GM08714 (cell line): ENCODE data around the gene DDX10.

ENCODE experiments used
- H3K4me3 ChIP-seq: fragments of 200-500 bp; sonication (Bioruptor generic); 2 replicates; pipeline ENCODE4 v1.5.1; 2014; ENCODE audit warnings: mild to moderate bottlenecking, low read length, inconsistent platforms
- ZNF274 ChIP-seq: IDR thresholded peaks from 2 replicates; pipeline ENCODE4 v1.6.1; 2012; ENCODE audit warnings: mild to moderate bottlenecking, low read depth, low read length

DDX10 gene

GRCh38 chr11:108679045-108679444 is 14.2 kb downstream of the DDX10 start:
- no peak for TF ChIP-seq ZNF274

GRCh38 chr11:108680271-108680670 is 15.4 kb downstream of the DDX10 start:
- H3K4me3 ChIP-seq = no peak overlapping the region
- TF ChIP-seq ZNF274 = no peak

More at GRCh38 chr11:108679045-108679444, 14.2 kb downstream of the DDX10 start:
- no peak overlapping the region for H3K4me3 ChIP-seq

GRCh38 chr11:108685419-108686130 is 20.7 kb downstream of the DDX10 start:
- no peak for TF ChIP-seq ZNF274
- no peak overlapping the region for H3K4me3 ChIP-seq

GRCh38 chr11:108693852-108694251 is 29.0 kb downstream of the DDX10 start:
- H3K4me3 ChIP-seq = no peak overlapping the region
- no peak for TF ChIP-seq ZNF274

- no peak overlapping the region for H3K4me3 ChIP-seq
- TF ChIP-seq ZNF274 = no peak
Observed at GRCh38 chr11:108694846-108695245, 30.0 kb downstream of the DDX10 start.

- TF ChIP-seq ZNF274 = no peak
- no peak overlapping the region for H3K4me3 ChIP-seq
Observed at GRCh38 chr11:108697872-108698473, 33.1 kb downstream of the DDX10 start.

- no peak for TF ChIP-seq ZNF274
- no peak overlapping the region for H3K4me3 ChIP-seq
Observed at GRCh38 chr11:108698844-108699642, 34.2 kb downstream of the DDX10 start.

- TF ChIP-seq ZNF274 = no peak
- H3K4me3 ChIP-seq = no peak overlapping the region
Observed at GRCh38 chr11:108703916-108704315, 39.0 kb downstream of the DDX10 start.

- TF ChIP-seq ZNF274 = no peak
- H3K4me3 ChIP-seq = no peak overlapping the region
Observed at GRCh38 chr11:108705061-108705460, 40.2 kb downstream of the DDX10 start.

- no peak for TF ChIP-seq ZNF274
- no peak overlapping the region for H3K4me3 ChIP-seq
Observed at GRCh38 chr11:108708173-108708572, 43.3 kb downstream of the DDX10 start.

GRCh38 chr11:108709741-108710140 is 44.9 kb downstream of the DDX10 start:
- H3K4me3 ChIP-seq = no peak overlapping the region
- no peak for TF ChIP-seq ZNF274

GRCh38 chr11:108713076-108713790 is 48.4 kb downstream of the DDX10 start:
- H3K4me3 ChIP-seq = no peak overlapping the region
- no peak for TF ChIP-seq ZNF274

GRCh38 chr11:108715239-108715638 is 50.4 kb downstream of the DDX10 start:
- no peak for TF ChIP-seq ZNF274
- H3K4me3 ChIP-seq = no peak overlapping the region

- TF ChIP-seq ZNF274 = no peak
- no peak overlapping the region for H3K4me3 ChIP-seq
Observed at GRCh38 chr11:108718466-108718865, 53.6 kb downstream of the DDX10 start.
